ENCODE data around the gene MEX3B. TPM values are rescaled to one million over a fixed set of nuclear protein-coding genes. Genes with fewer than 3 reads are reported as not detected.
A peak's percentile ranks its signal among the peaks of the same experiment; 100 is the strongest.

MEX3B gene
- 1 to 10 TPM in 1 of 6 donors, under 1 TPM in 5; 0.13 to 2.2 (median 0.35) TPM for total RNA-seq
- polyA plus RNA-seq = under 1 TPM; 0.47 to 0.68 TPM

DNA sequence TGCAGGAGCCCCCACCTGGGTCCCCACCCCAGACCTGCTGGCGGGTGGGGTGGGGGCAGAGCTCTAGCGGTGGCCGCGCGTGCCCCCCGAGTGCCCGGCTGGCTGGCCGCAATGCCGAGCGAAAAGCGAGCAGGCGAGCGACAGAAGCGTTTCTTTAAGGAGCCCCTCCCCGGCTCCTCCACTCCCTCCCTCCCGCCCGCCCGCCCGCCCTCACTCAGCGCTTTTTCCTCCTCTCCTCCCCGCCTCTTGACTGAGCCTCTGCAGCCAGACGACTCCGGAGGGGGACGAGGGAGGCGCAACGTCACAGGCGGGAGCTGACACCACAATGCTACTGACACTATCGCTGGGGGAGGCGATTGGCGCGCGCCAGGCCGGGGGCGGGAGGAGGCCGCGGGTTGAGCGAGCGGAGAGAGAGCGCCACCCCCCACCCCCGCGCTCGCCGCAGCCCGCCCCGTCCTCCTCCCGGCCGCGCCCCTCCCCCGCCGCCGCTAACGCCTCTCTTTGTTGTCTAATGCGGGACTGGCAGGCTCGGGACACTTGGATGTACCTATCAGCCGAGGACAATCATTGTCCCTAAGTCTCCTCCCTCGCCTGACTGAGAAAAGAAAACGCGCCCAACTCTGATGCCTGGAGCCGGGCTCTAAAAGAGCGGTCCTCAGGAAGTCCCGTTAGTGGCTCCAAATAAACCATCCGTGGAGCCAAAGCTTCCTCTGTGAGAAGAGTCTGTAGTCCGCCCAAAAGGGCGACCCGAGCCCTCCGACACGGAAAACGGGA lies at the start of gene MEX3B:
TSS of gene MEX3B (minus strand) at position 127 of the 774 bp plus-strand sequence. CDS start 313 bp downstream, outside the sequence.
- DNase-seq (peak; percentile 77 to 97 (median 88)), FAIRE-seq (no peak), ATAC-seq (peak; percentile 61 to 83 (median 76))
- Histone ChIP-seq H3K4me3 (peak within 1 kb of the TSS; percentile 39 to 79 (median 69)), H3K4me1 (peaks cover 0 to 10% (median 0%) of the 10 kb centered on the region in 3 donors), H3K9me3 (no peaks in the 10 kb centered on the region), H3K36me3 (no peaks in the 10 kb centered on the region), H3K27me3 (peaks cover 0 to 5% (median 0%) of the 10 kb centered on the region in 4 donors), H3K27ac (peak within 1 kb of the TSS; percentile 61 to 93 (median 77))
- TF ChIP-seq, protein P1, sequence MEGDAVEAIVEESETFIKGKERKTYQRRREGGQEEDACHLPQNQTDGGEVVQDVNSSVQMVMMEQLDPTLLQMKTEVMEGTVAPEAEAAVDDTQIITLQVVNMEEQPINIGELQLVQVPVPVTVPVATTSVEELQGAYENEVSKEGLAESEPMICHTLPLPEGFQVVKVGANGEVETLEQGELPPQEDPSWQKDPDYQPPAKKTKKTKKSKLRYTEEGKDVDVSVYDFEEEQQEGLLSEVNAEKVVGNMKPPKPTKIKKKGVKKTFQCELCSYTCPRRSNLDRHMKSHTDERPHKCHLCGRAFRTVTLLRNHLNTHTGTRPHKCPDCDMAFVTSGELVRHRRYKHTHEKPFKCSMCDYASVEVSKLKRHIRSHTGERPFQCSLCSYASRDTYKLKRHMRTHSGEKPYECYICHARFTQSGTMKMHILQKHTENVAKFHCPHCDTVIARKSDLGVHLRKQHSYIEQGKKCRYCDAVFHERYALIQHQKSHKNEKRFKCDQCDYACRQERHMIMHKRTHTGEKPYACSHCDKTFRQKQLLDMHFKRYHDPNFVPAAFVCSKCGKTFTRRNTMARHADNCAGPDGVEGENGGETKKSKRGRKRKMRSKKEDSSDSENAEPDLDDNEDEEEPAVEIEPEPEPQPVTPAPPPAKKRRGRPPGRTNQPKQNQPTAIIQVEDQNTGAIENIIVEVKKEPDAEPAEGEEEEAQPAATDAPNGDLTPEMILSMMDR (IDR thresholded peaks at IDR 0.05) = no peak
- intact Hi-C loops (cut with DNase I) = no loop called here
- WGBS, 2 donors = 1% methylated on average over 58 to 66 of the region's 68 CpGs

DNA sequence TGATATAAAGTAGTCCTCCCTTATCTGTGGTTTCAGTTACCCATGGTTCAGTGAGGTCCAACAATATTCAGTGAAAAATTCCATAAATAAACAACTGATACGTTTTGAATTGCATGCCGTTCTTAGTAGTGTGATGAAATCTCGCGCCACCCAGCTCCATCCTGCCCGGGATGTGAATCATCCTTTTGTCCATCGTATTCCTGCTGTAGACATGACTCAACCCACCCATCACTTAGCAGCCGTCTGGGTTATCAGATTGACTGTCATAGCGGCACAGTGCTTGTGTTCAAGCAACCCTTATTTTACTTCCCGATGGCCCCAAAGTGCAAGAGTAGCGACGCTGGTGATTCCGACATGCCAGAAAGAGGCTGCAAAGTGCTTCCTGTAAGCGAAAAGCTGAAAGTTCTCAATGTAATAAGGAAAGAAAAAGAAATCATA lies 48.0 kb upstream of the MEX3B start:
- H3K27me3 ChIP-seq = no peaks in the 10 kb centered on the region
- TF ChIP-seq, protein P1 (IDR thresholded peaks at IDR 0.05) = no peak
- WGBS, 2 donors = 80 to 85% methylated on average over 13 of the region's 13 CpGs
- H3K27ac ChIP-seq = no peak overlapping the region
- no peaks in the 10 kb centered on the region for H3K36me3 ChIP-seq
- ATAC-seq (no peak), FAIRE-seq (no peak), DNase-seq (no peak)
- no peaks in the 10 kb centered on the region for H3K4me1 ChIP-seq
- H3K4me3 ChIP-seq = no peak overlapping the region
- H3K9me3 ChIP-seq = no peaks in the 10 kb centered on the region
- intact Hi-C loops (cut with DNase I) = no loop called here

DNA sequence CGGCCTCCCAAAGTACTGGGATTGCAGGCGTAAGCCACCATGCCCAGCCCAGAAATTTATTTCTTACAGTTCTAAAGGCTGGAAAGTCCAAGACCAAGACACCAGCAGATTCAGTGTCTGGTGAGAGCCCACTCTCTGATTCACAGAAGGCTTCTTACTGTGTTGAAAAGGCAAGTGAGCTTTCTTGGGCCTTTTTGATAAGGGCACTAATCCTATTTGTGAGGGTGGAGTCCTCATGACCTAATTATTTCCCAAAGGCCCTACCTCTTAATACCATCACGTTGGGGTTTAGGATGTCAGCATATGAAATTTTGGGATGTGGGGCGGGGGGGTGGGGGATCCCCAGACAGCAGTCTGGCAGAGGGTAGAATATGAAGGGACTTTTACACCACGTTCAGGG lies 47.5 kb upstream of the MEX3B start:
- no peak overlapping the region for H3K27ac ChIP-seq
- no peaks in the 10 kb centered on the region for H3K36me3 ChIP-seq
- no peaks in the 10 kb centered on the region for H3K9me3 ChIP-seq
- TF ChIP-seq, protein P1 (IDR thresholded peaks at IDR 0.05) = no peak
- DNase-seq (no peak), FAIRE-seq (no peak), ATAC-seq (no peak)
- WGBS, 2 donors = 74 to 80% methylated on average over 5 of the region's 5 CpGs
- no peaks in the 10 kb centered on the region for H3K27me3 ChIP-seq
- no peaks in the 10 kb centered on the region for H3K4me1 ChIP-seq
- no peak overlapping the region for H3K4me3 ChIP-seq
- intact Hi-C loops (cut with DNase I) = no loop called here

GRCh38 chr15:82091636-82092140 lies 45.9 kb upstream of the MEX3B start:
- DNase-seq = no peak
- intact Hi-C loops (cut with DNase I) = no loop called here
- no peaks in the 10 kb centered on the region for H3K9me3 ChIP-seq
- no peak for FAIRE-seq
- no peak for ATAC-seq
- no peaks in the 10 kb centered on the region for H3K27me3 ChIP-seq
- H3K27ac ChIP-seq = no peak overlapping the region
- H3K4me1 ChIP-seq = no peaks in the 10 kb centered on the region
- no peak overlapping the region for H3K4me3 ChIP-seq
- 56 to 72% methylated on average over 3 of the region's 3 CpGs for WGBS, 2 donors
- H3K36me3 ChIP-seq = no peaks in the 10 kb centered on the region
- TF ChIP-seq, protein P1 (IDR thresholded peaks at IDR 0.05) = no peak

All from pancreas (tissue), 10 donors.